Measurements from ENCODE around the gene SETBP1. TPM values are rescaled to one million over a fixed set of nuclear protein-coding genes. Genes with fewer than 3 reads are reported as not detected.

Gene SETBP1
- total RNA-seq, 1 experiment from 2014 or later: 0.23 TPM

DNA sequence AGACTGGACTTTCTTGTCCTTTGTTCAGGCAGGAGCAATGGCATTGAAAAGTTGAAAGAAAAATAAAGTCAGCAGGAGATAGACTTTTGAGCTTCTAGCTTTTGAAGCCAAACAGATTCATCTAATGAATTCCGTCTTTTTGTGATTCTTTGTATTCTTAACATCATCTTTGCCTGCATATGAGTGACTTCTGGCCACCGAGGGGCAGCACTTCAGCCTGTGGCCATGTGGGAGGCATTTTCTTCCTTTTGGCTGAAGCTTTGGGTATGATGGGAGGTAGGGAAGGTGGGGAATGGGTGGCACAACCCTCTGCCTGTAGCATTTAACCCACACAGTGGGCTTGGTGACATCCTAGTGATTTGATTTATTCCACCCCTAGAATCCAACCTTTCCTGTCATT is 220.6 kb downstream of the SETBP1 start:
- intact Hi-C loops (cut with micrococcal nuclease; ENCODE audit: unreplicated experiment) (no loop called here), in situ Hi-C loops (cut with HindIII; ENCODE audit: low pct_unique_long_range_greater_than_20kb, low sequenced_read_pairs) (no loop called here)
- ATAC-seq (no peak), DNase-seq (ENCODE audit: low read depth, low spot score) (no peak)
- no peaks in the 10 kb centered on the region for H3K4me1 ChIP-seq (ENCODE audit: control insufficient read depth, insufficient read depth, low read length)
- no peaks in the 10 kb centered on the region for H3K36me3 ChIP-seq (ENCODE audit: control insufficient read depth, insufficient read depth, low read length)
- H3K27ac ChIP-seq (ENCODE audit: low read length): no peak overlapping the region
- no peaks in the 10 kb centered on the region for H3K27me3 ChIP-seq (ENCODE audit: control insufficient read depth, insufficient read depth, low read length)
- no TSS peak for BruUV-seq (replicated peaks)
- TF ChIP-seq, protein P1, sequence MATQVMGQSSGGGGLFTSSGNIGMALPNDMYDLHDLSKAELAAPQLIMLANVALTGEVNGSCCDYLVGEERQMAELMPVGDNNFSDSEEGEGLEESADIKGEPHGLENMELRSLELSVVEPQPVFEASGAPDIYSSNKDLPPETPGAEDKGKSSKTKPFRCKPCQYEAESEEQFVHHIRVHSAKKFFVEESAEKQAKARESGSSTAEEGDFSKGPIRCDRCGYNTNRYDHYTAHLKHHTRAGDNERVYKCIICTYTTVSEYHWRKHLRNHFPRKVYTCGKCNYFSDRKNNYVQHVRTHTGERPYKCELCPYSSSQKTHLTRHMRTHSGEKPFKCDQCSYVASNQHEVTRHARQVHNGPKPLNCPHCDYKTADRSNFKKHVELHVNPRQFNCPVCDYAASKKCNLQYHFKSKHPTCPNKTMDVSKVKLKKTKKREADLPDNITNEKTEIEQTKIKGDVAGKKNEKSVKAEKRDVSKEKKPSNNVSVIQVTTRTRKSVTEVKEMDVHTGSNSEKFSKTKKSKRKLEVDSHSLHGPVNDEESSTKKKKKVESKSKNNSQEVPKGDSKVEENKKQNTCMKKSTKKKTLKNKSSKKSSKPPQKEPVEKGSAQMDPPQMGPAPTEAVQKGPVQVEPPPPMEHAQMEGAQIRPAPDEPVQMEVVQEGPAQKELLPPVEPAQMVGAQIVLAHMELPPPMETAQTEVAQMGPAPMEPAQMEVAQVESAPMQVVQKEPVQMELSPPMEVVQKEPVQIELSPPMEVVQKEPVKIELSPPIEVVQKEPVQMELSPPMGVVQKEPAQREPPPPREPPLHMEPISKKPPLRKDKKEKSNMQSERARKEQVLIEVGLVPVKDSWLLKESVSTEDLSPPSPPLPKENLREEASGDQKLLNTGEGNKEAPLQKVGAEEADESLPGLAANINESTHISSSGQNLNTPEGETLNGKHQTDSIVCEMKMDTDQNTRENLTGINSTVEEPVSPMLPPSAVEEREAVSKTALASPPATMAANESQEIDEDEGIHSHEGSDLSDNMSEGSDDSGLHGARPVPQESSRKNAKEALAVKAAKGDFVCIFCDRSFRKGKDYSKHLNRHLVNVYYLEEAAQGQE (IDR thresholded peaks at IDR 0.05; ENCODE audit: insufficient read depth in 1 of 2, low read depth in 2 of 2, low read length in 1 of 2): no peak
- TF ChIP-seq TCF7L2 (IDR thresholded peaks at IDR 0.05; ENCODE audit: low read depth, low read length) (no peak), SIN3A (IDR thresholded peaks at IDR 0.05; ENCODE audit: borderline replicate concordance, insufficient read depth, low read depth, low read length) (no peak), POLR2AphosphoS5 (IDR thresholded peaks at IDR 0.05; ENCODE audit: low read depth, low read length) (no peak), CTCF (IDR thresholded peaks at IDR 0.05) (no peak)
- no peak overlapping the region for H3K4me3 ChIP-seq (ENCODE audit: low read depth in 2 of 2, low read length in 2 of 2)
- CTCF ChIA-PET: no interaction called here
- POLR2A ChIA-PET: no interaction called here
- no peaks in the 10 kb centered on the region for H3K9me3 ChIP-seq (ENCODE audit: control insufficient read depth, insufficient read depth, low read depth, low read length)

DNA sequence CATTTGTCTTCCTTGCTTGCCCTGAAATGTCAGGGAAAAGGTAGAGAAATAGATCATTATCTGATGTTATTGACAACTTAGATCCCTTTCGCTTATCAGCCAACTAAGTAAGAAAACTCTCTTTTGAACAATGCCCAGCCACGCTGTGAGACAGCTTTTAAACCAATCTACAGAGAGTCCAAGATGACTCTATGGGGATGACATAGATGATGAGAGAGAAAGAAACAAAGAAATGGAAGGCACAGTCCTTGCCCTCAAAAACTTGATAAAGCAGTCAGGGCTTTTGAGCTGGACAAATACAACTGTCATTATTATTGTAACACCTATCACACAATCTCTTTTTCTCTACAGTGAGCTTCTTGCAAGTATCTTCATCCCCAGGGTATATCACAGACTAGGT is 222.6 kb downstream of the SETBP1 start:
- no peak overlapping the region for H3K27ac ChIP-seq (ENCODE audit: low read length)
- ChIA-PET CTCF (no interaction called here), POLR2A (no interaction called here)
- ATAC-seq: no peak
- BruUV-seq (replicated peaks): no TSS peak
- no peaks in the 10 kb centered on the region for H3K27me3 ChIP-seq (ENCODE audit: control insufficient read depth, insufficient read depth, low read length)
- intact Hi-C loops (cut with micrococcal nuclease; ENCODE audit: unreplicated experiment) (no loop called here), in situ Hi-C loops (cut with HindIII; ENCODE audit: low pct_unique_long_range_greater_than_20kb, low sequenced_read_pairs) (no loop called here)
- no peak for DNase-seq (ENCODE audit: low read depth, low spot score)
- no peaks in the 10 kb centered on the region for H3K4me1 ChIP-seq (ENCODE audit: control insufficient read depth, insufficient read depth, low read length)
- H3K9me3 ChIP-seq (ENCODE audit: control insufficient read depth, insufficient read depth, low read depth, low read length): no peaks in the 10 kb centered on the region
- no peak overlapping the region for H3K4me3 ChIP-seq (ENCODE audit: low read depth in 2 of 2, low read length in 2 of 2)
- TF ChIP-seq, protein P1 (IDR thresholded peaks at IDR 0.05; ENCODE audit: insufficient read depth in 1 of 2, low read depth in 2 of 2, low read length in 1 of 2): no peak
- TF ChIP-seq SIN3A (IDR thresholded peaks at IDR 0.05; ENCODE audit: borderline replicate concordance, insufficient read depth, low read depth, low read length) (no peak), POLR2AphosphoS5 (IDR thresholded peaks at IDR 0.05; ENCODE audit: low read depth, low read length) (no peak)
- H3K36me3 ChIP-seq (ENCODE audit: control insufficient read depth, insufficient read depth, low read length): no peaks in the 10 kb centered on the region
